HEK293 (cell line): ENCODE data around the gene ZER1.

Experiments
- CTCF ChIP-seq: fragments of 450-650 bp; formaldehyde crosslinking; IDR thresholded peaks from 2 replicates; pipeline ENCODE4 v1.5.1; 2016; ENCODE audit warnings: missing biosample characterization, missing genetic modification characterization
- ZNF274 ChIP-seq, 2 experiments: fragments of 200-500 bp in 1 of 2; fragments of 450-650 bp in 1 of 2; sonication (Bioruptor generic) in 1 of 2; formaldehyde crosslinking in 1 of 2; IDR thresholded peaks; 2 replicates each; pipeline versions ENCODE4 v1.5.1 to v1.6.1; 2014 to 2016; ENCODE audit warnings: borderline replicate concordance in 1 of 2, inconsistent platforms in 1 of 2, low read length in 1 of 2, missing biosample characterization in 1 of 2, missing genetic modification characterization in 1 of 2
- ZNF626 ChIP-seq: fragments of 450-650 bp; sonication (Bioruptor Pico); formaldehyde crosslinking; IDR thresholded peaks from 2 replicates; pipeline ENCODE4 v1.5.1; 2018; ENCODE audit warnings: missing biosample characterization, missing genetic modification characterization, inconsistent platforms
- ZNF664 ChIP-seq: fragments of 450-650 bp; formaldehyde crosslinking; IDR thresholded peaks from 2 replicates; pipeline ENCODE4 v1.5.1; 2016; ENCODE audit warnings: missing biosample characterization, missing genetic modification characterization
- ZSCAN5A ChIP-seq: fragments of 450-650 bp; formaldehyde crosslinking; IDR thresholded peaks from 2 replicates; pipeline ENCODE4 v1.5.1; 2016; ENCODE audit warnings: missing biosample characterization, missing genetic modification characterization

GRCh38 chr9:128713411-128713780 lies 58.3 kb downstream of the ZER1 start:
- TF ChIP-seq ZNF626 (no peak), ZNF274 (IDR thresholded peaks at IDR 0.05; ENCODE audit: low read length) (no peak), ZNF274 (tag by site-specific recombination; IDR thresholded peaks at IDR 0.05; ENCODE audit: borderline replicate concordance) (no peak), ZSCAN5A (tag by site-specific recombination) (no peak), ZNF664 (tag by site-specific recombination) (no peak), CTCF (tag by site-specific recombination) (no peak)
